Ramos (cell line): Measurements from ENCODE around the gene HDAC9.
"Not testable (repeated sequence)": the region's sequence is repeated elsewhere in the genome, so short reads cannot be mapped to it uniquely, and the experiment has no call there.

Experiments used
- in situ Hi-C: fragments of 300-500 bp; cut with MboI; formaldehyde crosslinking; loops from one replicate; pipeline ENCODE4 v1.14.3; 2022; ENCODE audit warnings: low sequenced_read_pairs; ENCODE audit not compliant: unreplicated experiment

HDAC9 gene

DNA sequence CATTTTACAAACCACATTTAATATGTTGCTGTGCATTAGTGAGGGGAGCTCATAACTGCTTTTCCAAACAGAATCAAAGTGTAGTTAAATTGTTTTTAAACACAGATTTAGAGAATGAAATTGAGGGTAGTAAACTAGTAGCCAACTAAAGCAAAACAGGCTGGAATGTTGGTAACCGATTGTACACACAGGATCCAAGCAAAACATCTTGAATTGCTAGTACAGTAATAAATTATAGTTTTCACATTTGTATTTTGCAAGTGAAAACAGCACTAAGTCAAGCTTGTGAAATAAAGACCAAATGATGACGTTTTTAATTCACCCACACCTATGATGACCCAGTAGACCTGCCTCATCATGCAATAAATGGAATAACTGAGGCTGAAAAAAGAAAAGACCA lies 198.3 kb downstream of the HDAC9 start:
- in situ Hi-C loops, result no loop called here

DNA sequence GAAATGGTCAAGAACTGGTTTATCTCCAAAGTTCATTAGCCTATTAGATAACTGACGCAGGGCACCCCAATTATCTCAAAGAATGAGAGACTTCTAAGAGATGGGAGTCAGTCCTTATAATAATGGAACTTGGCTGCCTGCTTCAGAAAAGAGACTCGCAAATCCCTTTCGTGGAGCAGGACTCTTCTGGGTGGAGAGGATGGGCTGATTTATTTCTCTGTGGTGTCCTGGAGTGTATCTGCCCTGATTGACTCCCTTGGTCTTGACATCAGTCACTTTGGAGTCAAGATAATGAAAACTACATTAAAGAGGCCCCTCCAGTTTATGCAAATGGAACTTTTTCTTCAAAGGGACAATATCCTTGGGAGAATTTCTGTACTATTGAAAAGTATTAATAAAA lies 198.9 kb downstream of the HDAC9 start:
- in situ Hi-C loops, result no loop called here

DNA sequence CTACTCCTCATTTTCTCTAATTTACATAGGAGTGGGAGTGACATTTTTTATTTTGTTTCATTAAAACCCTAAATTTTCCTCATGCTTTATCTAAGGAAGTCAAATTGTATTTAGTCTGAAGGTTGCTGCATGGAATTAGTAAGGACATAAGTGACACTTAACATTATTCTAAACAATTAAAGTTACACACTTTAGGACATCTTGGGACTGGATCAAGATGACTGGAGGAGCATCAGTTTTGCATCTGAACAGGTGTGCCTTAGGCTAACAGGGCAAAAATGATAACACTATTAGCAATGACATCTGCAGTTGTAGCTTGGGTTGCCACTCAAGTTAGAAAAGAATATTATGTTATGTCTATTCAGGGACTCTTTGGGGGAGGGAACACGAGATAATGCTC lies 199.4 kb downstream of the HDAC9 start:
- in situ Hi-C loops, result no loop called here

DNA sequence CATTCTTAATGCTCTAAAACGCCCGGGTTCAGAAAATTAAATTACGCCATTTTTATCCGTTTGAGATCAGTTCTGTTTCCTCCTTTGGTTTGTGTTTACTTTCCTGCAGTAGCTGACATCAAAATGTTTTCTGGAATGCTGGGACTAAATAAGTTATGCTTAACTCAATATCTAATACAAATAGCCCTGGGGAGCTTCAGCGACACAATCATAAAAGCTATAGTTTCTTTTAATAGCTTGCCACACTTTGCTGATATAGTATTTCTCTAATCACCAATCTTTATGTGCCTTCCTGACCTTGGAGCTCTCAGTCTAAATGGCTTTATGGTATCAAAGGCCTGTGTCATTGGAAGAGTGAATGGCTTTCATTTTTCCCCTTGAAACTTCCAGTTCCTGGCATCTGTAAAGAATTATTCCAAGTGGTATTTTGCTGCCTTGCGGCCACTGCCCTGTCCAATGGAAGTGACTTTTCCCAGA lies 202.7 kb downstream of the HDAC9 start:
- in situ Hi-C loops, result no loop called here

DNA sequence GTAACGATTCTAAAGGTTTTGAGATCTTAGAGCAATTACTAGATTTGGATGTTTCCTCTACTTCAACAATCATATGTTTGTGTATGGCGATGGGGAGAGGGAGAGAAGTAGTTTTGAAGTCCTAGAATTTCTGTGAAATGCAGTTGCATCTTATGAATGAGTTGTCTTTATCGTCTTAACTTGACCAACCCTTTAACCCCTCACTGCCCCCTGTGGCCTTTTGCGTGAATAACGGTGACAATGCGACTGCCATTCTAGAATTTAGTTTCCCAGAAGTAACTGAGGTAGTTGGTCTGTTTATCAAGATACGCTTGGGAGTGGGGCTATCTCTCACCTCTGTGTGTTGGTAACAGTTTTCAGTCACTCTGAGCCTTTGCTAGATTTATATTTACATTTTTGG lies 204.6 kb downstream of the HDAC9 start:
- in situ Hi-C loops, result no loop called here

DNA sequence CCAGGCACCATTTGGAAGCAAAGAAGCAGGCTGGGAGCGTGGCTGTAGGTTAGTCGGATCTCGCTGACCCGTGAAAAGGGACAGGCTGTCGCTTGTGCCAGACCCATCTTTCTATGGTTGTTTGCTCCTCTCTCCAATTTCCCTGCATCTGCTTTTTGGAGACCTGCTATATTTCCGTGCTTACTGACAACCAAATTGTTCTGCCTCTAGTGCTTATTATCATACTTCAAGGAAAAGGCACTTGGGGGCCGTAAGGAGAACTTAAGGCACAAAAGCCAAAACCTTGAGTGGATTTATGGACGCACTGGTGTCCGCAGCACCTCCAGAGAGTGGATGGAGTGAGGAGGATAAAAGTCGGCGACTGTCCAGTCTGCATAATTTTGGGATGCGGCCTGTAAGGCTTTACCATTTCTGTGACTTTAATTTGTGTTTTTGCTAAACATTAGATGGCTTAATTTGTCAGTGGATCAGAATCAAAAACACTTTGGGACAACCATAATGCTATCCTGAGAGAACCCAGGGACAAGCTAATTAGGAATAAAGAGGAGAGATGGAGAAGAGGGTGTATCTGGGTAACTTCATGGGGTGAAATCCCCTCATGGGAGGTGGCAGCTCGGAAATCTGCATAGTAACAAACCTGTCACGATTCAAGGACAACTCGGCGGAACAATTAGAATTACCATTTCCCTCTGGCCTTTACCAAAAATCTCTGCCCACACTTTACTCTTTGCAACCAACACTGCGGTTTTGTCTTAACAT lies 206.7 kb downstream of the HDAC9 start:
- in situ Hi-C loops, result no loop called here

DNA sequence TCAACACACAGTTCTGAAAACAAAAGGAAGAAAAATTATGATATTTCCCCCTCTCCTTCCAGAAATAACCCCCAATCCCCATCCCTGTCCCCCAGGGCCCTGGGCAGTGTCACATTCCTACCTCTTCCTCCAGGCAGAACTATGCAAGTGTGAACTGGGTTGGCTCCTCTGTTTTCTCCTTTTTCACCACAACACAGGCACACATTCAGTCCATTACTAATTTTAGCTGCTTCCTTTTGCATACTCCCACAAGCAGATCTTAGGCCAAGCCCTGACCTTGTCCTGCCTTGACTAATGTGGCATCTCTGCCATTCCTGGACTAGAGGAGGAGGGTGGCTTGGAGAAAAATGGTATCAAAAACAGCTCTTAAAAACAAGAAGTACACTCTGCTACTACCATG lies 208.1 kb downstream of the HDAC9 start:
- in situ Hi-C loops, result no loop called here

DNA sequence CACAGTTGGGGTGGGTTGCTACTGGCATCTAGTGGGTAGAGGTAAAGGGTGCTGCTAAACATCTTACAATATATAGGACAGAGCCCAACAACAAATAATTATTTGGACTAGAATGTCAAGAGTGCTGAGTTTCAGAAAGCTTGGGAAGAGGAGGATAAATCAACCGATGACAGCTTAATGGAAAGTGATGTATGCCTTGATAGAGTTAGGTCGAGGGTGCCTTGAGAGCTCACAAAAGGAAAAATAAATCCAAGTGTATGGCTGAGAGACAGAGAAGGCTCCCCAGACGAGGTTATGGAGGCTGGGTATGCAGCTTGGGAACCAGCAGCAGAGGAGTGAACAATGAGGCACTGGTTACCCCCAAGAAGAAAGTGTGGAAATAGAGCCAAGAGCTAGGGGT lies 211.1 kb downstream of the HDAC9 start:
- in situ Hi-C loops, result no loop called here

DNA sequence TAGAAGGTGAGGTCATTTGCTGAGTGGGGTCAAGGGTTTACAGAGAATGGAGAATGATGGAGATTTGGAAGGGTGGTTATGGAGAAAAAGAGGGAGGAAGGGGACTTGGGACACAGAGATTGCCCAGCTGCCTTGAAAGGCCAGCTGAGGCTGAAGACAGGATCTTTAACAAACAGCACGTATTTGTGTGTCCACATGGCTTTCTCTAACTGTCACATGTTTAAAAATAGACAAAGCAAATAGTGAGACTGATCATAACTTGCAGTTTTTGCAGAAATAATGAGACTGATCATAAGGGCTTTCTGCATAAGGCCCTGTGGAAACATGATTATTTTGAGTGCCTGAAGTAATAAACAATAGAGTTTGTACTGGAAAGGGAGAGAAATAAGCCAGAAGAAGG lies 212.7 kb downstream of the HDAC9 start:
- in situ Hi-C loops, result no loop called here

DNA sequence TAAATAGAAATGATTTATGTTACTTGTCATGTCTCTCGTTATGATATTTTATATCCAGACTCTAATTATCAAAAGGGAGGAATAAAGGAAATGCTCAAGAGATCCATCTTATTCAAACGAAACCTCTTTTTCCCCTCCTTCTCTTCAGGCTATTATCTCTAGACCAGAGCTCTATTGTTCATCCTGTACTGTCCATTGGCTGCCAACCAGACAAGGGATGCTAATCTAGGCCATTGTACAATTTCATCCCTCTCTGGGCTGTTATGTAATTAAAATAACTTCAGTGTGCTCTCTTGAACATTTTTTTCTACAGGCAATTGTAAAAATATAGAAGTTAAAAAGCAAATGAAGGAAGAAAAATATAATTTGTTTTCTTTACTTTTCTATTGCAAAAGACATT lies 220.4 kb downstream of the HDAC9 start:
- in situ Hi-C loops, result no loop called here

DNA sequence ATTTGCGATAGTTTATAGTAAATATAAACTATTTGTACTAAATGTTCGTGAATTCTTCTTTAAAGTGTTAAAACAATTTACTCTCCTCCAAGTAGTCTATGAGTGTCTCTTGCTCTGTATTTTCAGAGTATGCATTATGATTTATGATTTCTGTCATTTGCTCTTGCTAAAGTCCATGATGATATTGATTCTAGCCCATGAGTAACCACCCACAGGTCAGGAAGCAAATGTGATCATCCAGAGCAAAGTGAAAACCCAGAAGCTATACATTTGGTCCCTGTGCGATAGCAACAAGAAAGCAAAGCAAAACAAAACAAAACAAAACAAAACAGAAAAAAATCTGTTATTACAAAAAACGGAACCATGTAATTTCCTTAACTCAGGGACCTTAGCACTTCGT lies 225.9 kb downstream of the HDAC9 start:
- in situ Hi-C loops, result no loop called here

DNA sequence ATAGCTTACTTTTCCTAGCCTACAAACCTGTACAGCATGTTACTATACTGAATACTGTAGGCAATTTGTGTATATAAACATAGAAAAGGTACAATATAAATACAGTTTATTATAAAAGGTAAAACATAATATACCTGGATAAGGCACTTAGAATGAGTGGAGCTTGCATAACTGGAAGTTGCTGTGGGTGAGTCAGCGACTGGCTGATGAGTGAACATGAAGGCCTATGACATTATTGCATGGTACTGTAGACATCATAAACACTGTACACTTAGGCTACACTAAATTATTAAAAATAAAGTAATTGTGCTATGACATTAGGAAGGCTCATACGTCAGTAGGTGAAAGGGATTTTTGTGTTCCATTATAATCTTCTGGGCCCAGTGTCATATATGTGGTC lies 228.8 kb downstream of the HDAC9 start:
- in situ Hi-C loops, result no loop called here

DNA sequence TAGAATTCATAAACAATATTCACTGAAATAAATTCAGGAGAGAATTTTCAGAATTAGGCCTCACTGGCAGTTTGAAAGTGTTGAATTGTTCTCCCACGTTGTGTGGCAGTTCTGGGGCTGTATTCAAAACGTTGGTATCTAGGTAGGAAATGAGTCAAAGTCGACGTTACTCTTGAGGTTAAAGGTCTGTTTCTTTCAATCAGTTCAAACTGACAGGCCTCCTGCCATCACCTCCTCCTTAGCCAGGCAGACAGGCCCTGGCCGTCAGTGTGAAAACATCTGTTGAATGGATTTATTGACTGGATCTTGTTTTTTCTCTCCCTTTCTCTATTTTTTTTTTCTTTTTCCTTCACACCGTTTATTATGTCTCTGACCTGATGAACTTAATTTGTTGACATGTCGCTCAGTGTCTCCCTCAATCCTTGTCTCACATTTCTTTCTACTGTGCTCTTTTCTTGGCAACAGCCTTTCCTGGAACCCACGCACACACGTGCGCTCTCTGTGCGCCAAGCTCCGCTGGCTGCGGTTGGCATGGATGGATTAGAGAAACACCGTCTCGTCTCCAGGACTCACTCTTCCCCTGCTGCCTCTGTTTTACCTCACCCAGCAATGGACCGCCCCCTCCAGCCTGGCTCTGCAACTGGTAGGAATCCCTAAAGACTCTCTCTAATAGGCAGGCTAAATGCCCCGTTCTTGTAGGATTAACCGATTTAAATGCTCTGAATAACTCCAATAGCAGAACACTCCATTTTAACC lies 231.7 kb downstream of the HDAC9 start:
- in situ Hi-C loops, result no loop called here

DNA sequence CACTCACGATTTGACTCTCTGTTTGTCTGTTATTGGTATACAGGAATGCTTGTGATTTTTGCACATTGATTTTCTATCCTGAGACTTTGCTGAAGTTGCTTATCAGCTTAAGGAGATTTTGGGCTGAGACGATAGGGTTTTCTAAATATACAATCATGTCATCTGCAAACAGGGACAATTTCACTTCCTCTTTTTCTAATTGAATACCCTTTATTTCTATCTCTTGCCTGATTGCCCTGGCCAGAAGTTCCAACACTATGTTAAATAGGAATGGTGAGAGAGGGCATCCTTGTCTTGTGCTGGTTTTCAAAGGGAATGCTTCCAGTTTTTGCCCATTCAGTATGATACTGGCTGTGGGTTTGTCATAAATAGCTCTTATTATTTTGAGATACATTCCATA lies 240.5 kb downstream of the HDAC9 start:
- in situ Hi-C loops, result not testable (repeated sequence)

DNA sequence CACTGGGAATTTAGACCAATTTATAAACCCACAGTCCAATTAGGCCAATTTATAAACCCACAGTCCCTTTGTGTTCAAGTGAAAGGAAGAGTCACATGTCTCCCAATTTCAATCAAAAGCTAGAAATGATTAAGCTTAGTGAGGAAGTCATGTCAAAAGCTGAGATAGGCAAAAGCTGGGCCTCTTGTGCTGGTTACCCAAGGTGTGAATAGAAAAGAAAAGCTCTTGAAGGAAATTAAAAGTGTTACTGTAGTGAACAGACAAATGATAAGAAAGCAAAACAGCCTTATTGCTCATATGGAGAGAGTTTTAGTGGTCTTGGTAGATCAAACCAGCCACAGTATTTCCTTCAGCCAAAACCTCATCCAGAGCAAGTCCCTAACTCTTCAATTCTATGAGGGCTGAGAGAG lies 245.0 kb downstream of the HDAC9 start:
- in situ Hi-C loops, result no loop called here

DNA sequence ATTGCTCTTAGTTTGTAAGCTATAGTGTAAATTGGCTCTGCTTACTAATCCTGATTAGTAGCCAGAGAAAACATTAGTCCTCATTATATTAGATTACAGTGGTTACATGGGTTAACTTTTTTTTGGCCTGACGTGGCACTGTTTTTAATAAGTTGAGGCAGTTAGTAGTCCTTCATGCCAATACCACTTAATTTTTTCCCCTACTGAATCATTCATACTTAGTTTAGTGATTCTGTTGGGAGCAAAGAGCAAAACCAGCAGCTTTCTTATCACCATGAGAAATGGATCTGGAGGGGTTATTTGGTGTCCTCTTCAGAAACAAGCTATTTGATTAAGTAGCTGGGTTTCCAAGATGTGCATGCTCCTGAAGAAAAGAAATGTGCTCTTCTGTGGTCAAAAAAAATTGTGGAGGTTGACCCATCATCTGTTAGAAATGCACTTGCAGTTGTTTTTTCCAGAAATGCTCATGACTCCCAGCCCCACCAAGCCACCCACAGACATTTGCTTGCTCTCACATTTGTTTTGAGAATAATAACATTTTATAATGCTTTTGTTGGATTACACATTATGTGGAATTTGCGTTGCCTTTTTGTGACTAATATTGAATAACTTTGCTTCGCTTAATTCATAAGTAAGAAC lies 258.5 kb downstream of the HDAC9 start:
- in situ Hi-C loops, result no loop called here

DNA sequence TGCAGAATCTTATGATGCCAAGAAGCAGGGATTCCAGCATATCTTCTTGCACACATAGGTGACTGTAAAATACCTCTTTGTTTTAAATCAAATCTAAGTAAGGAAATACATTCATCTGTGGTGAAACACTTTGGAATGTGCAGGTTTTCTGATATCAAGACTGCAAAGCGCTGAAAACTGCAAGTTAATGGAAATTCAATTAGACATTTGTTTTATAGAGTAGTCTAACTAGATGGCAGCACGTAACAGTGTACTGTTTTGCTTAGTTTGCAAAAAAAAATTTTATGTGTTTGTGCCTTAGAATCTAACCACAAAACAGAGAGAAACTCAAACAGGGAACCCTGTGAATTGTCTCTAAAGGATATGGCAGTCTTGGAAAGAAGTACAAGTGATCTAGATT lies 259.2 kb downstream of the HDAC9 start:
- in situ Hi-C loops, result no loop called here

DNA sequence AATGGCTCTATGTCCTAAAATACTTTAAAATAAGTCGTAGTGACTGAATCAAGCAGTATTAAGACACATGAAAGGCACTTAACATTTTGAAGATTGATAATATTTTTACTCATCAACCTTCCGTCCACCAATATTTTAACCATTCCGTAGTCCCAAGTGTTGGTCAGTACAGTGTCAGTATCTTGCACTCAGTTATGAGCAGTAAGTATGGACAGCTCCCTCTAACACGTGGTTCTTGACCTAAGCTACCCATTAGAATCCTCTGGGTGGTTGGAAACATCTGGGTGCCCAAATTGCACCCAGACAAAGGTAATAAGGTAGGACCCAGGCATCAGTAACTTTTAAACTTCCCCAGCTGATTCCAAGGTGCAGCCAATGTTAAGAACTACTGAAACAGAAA lies 260.2 kb downstream of the HDAC9 start:
- in situ Hi-C loops, result no loop called here

DNA sequence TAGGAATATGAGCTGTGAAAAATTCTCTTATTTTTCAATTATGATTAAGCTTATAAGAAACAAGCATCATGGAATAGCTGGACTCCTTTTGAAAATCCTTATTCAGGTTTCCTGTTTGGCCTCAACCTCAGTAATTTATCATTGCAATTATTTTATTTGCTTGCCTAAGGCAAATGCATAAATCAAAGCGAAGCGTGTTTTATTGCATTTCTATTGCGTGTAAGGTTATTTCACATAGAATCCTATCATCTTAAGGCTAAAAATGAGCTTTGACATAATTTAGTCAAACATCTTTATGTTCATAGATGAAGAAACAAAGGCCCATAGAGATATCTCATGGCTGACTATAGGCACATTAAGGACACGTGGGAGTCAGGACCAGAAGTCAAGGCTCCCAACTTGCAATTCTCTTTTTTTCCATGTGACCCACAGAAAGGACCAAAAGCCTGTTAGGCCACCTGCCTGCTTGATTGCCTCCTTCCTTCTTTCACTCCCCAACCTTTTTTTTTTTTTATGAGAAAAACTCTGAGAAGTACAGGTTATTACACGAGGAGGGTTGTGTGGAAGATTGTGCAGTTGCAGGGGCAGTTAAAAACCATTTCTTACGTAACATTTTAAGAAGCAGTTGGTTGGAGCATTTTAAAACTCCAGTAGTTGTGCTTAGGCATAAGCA lies 261.0 kb downstream of the HDAC9 start:
- in situ Hi-C loops, result no loop called here

DNA sequence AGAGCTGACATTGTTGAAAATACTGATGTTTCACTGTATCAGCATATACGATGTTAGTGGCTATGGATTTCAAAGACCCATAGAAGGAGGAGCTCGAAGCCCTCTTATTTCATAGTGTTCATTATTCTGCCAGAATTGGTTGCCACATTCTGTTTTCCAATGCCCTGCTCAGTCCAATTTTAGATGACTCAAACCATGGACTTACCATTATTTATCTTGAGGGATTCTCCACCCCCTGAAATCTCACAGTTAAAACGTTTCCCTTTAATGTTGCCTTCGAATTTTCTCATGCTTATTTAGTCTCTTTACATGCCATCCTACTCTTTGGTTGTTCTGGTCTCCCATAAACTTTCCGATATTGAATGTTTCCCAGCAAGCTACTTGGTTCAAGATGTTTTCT lies 264.5 kb downstream of the HDAC9 start:
- in situ Hi-C loops, result no loop called here
